Caco-2 (cell line): ENCODE results near the gene RERE. TPM values are rescaled to one million over a fixed set of nuclear protein-coding genes. Genes with fewer than 3 reads are reported as not detected.

Experiments
- BruUV-seq: library from RNA; stranded (reverse); fragments of 400-500 nt; replicated peaks from 2 replicates; lab custom pipeline; 2021; lab: Mats Ljungman, UMichigan
- CTCF ChIA-PET: fragments of 300-600 bp; sonication (Branson Sonifier 250); formaldehyde crosslinking; loops from one replicate; lab custom pipeline; 2022; ENCODE audit warnings: antibody characterized with exemption; lab: Charles Lee
- POLR2A ChIA-PET: fragments of 300-600 bp; sonication (Branson Sonifier 250); formaldehyde crosslinking; loops from one replicate; lab custom pipeline; 2022; ENCODE audit warnings: antibody characterized with exemption; lab: Charles Lee
- DNase-seq, 2 experiments: peaks; one replicate each; pipeline versions ENCODE4 v3.0.0 to v3.0.0-alpha.2; 2020 to 2022
- H3K27me3 ChIP-seq: replicated peaks from 2 replicates; pipeline ENCODE4 v1.6.0; 2011; ENCODE audit warnings: low read length; ENCODE audit not compliant: control insufficient read depth, insufficient read depth
- H3K36me3 ChIP-seq: 2 replicates; pipeline ENCODE4 v1.5.1; 2011; ENCODE audit warnings: low read length; ENCODE audit not compliant: control insufficient read depth, insufficient read depth
- H3K4me1 ChIP-seq: fragments of 250-450 bp; sonication (Bioruptor Pico); 2 replicates; pipeline ENCODE4 v1.5.1; 2020; ENCODE audit warnings: mild to moderate bottlenecking
- H3K4me3 ChIP-seq: 2 replicates; pipeline ENCODE4 v1.5.1; 2011; ENCODE audit warnings: low read depth, mild to moderate bottlenecking, control low read depth, low read length
- H3K9me3 ChIP-seq: fragments of 250-450 bp; sonication (Bioruptor Pico); 2 replicates; pipeline ENCODE4 v1.5.1; 2020; ENCODE audit warnings: mild to moderate bottlenecking, moderate library complexity
- H3K27ac Mint-ChIP-seq: one replicate; pipeline ENCODE4 v1.8.0; 2022; ENCODE audit warnings: mixed read lengths; ENCODE audit not compliant: unreplicated experiment
- H3K27me3 Mint-ChIP-seq: one replicate; pipeline ENCODE4 v1.8.0; 2022; ENCODE audit warnings: mixed read lengths; ENCODE audit not compliant: insufficient read depth, unreplicated experiment
- H3K36me3 Mint-ChIP-seq: one replicate; pipeline ENCODE4 v1.8.0; 2022; ENCODE audit warnings: mild to moderate bottlenecking, mixed read lengths; ENCODE audit not compliant: insufficient read depth, unreplicated experiment
- H3K4me1 Mint-ChIP-seq: one replicate; pipeline ENCODE4 v1.8.0; 2022; ENCODE audit warnings: low read depth, mixed read lengths; ENCODE audit not compliant: unreplicated experiment
- H3K4me3 Mint-ChIP-seq: one replicate; pipeline ENCODE4 v1.8.0; 2022; ENCODE audit warnings: mild to moderate bottlenecking, moderate library complexity, mixed read lengths; ENCODE audit not compliant: unreplicated experiment
- H3K9me3 Mint-ChIP-seq: one replicate; pipeline ENCODE4 v1.8.0; 2022; ENCODE audit warnings: mixed read lengths; ENCODE audit not compliant: unreplicated experiment
- intact Hi-C: fragments of 100-400 bp; cut with micrococcal nuclease; formaldehyde crosslinking; loops from one replicate; pipeline ENCODE4 v1.10.0; 2022; ENCODE audit not compliant: unreplicated experiment
- total RNA-seq: library from RNA; stranded (reverse); gene quantifications from 2 replicates; pipeline ENCODE4 v1.2.3, GENCODE V29; 2022
- TF ChIP-seq, protein P1 (sequence below), 2 experiments: fragments of 200-600 bp in 1 of 2; IDR thresholded peaks; 1 replicate in 1 of 2; 2 replicates in 1 of 2; pipeline versions ENCODE4 v1.5.1 to v1.8.0; 2011 to 2022; ENCODE audit warnings: antibody characterized with exemption in 1 of 2, control low read depth in 1 of 2, inconsistent platforms in 1 of 2, low read depth in 1 of 2, low read length in 1 of 2, mild to moderate bottlenecking in 1 of 2, moderate library complexity in 1 of 2; ENCODE audit not compliant: insufficient read depth in 1 of 2, severe bottlenecking in 1 of 2, unreplicated experiment in 1 of 2

Gene RERE
- total RNA-seq, 1 experiment from 2014 or later, result 85.2 TPM

DNA sequence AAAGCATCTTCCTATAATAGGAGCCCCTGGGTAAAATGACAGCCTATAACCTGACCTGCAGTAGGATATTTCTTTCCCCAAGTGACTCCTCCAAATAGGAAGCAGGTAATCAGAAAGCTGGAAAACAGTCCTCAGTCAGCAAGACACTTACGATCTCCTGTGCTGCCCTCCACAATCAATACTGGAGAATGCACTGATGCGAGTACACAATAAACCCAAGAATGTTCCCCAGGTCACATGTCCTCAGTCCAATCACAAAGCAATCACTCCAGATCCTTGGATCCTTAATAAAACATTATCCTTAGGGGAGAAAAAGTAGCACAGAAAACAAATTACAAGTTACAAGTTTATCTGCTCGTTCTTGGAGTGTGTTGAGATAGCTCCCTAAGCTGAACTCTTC, 266.4 kb downstream of the RERE start:
- Histone ChIP-seq H3K27me3 (no peaks in the 10 kb centered on the region), H3K4me3 (no peak overlapping the region), H3K9me3 (no peaks in the 10 kb centered on the region), H3K4me1 (peaks cover 25% of the 10 kb centered on the region), H3K36me3 (peaks cover 1% of the 10 kb centered on the region; the same call in 1 of the 2 replicates)
- H3K4me1 Mint-ChIP-seq, result peaks cover 33% of the 10 kb centered on the region
- H3K27me3 Mint-ChIP-seq, result no peaks in the 10 kb centered on the region
- peak overlapping the region; percentile 57 for H3K27ac Mint-ChIP-seq
- no peaks in the 10 kb centered on the region for H3K9me3 Mint-ChIP-seq
- intact Hi-C loops, result loop anchor here (2.0 kb wide), 1 partner anchor 26 kb away; no protein-coding TSS in a partner anchor
- no peak for DNase-seq
- H3K36me3 Mint-ChIP-seq, result peaks cover 28% of the 10 kb centered on the region
- ChIA-PET CTCF (interaction anchor here (1.1 to 1.7 kb wide), 2 partner anchors 25 to 142 kb away, joined by 5 to 6 read pairs; no protein-coding TSS in a partner anchor), POLR2A (interaction anchor here (0.5 to 1.0 kb wide), 3 partner anchors 25 to 647 kb away, joined by 3 to 6 read pairs (median 5); no protein-coding TSS in a partner anchor)
- no TSS peak for BruUV-seq
- H3K4me3 Mint-ChIP-seq, result peak overlapping the region; percentile 39
- TF ChIP-seq, protein P1, sequence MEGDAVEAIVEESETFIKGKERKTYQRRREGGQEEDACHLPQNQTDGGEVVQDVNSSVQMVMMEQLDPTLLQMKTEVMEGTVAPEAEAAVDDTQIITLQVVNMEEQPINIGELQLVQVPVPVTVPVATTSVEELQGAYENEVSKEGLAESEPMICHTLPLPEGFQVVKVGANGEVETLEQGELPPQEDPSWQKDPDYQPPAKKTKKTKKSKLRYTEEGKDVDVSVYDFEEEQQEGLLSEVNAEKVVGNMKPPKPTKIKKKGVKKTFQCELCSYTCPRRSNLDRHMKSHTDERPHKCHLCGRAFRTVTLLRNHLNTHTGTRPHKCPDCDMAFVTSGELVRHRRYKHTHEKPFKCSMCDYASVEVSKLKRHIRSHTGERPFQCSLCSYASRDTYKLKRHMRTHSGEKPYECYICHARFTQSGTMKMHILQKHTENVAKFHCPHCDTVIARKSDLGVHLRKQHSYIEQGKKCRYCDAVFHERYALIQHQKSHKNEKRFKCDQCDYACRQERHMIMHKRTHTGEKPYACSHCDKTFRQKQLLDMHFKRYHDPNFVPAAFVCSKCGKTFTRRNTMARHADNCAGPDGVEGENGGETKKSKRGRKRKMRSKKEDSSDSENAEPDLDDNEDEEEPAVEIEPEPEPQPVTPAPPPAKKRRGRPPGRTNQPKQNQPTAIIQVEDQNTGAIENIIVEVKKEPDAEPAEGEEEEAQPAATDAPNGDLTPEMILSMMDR (IDR thresholded peaks at IDR 0.05; ENCODE audit: insufficient read depth in 1 of 2, low read depth in 1 of 2, low read length in 1 of 2, severe bottlenecking in 1 of 2, unreplicated experiment in 1 of 2), result no peak

DNA sequence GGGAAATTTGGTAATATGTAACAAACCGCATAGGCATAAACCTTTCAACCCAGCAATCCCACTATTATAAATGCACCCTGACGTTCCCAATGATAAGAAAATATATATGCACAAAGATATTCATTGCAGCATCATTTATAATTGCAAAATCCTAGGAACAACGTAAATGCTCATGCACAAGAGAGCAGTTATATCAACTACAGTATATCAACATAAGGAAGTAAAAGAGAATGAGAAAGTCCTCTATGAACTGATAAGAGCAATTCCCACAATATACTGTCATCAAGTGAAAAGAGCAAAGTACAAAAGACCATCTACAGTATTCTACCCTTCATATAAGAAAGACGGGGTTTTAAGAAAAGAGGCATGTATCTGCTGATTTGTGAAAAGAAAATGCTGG, 269.6 kb downstream of the RERE start:
- CTCF ChIA-PET, result interaction anchor here (0.6 kb wide), 1 partner anchor 168 kb away, joined by 4 read pairs; no protein-coding TSS in a partner anchor
- intact Hi-C loops, result no loop called here

GRCh38 chr1:8545078-8545477, 272.4 kb downstream of the RERE start:
- Mint-ChIP-seq H3K27me3 (no peaks in the 10 kb centered on the region), H3K4me1 (peaks cover 8% of the 10 kb centered on the region), H3K9me3 (no peaks in the 10 kb centered on the region), H3K4me3 (no peak overlapping the region), H3K27ac (no peak overlapping the region), H3K36me3 (peaks cover 36% of the 10 kb centered on the region)
- no TSS peak for BruUV-seq
- TF ChIP-seq, protein P1 (IDR thresholded peaks at IDR 0.05; ENCODE audit: insufficient read depth in 1 of 2, low read depth in 1 of 2, low read length in 1 of 2, severe bottlenecking in 1 of 2, unreplicated experiment in 1 of 2), result no peak
- CTCF ChIA-PET, result no interaction called here
- Histone ChIP-seq H3K4me3 (no peak overlapping the region), H3K4me1 (no peaks in the 10 kb centered on the region), H3K27me3 (no peaks in the 10 kb centered on the region), H3K9me3 (no peaks in the 10 kb centered on the region), H3K36me3 (no peaks in the 10 kb centered on the region)
- POLR2A ChIA-PET, result no interaction called here
- intact Hi-C loops, result no loop called here
- no peak for DNase-seq

More for the DNA sequence above, 269.6 kb downstream of the RERE start:
- TF ChIP-seq, protein P1 (IDR thresholded peaks at IDR 0.05; ENCODE audit: insufficient read depth in 1 of 2, low read depth in 1 of 2, low read length in 1 of 2, severe bottlenecking in 1 of 2, unreplicated experiment in 1 of 2), result no peak
- H3K4me1 ChIP-seq, result peaks cover 20% of the 10 kb centered on the region
- no peak overlapping the region for H3K4me3 Mint-ChIP-seq
- H3K9me3 Mint-ChIP-seq, result no peaks in the 10 kb centered on the region
- H3K27ac Mint-ChIP-seq, result peak overlapping the region; percentile 10
- H3K9me3 ChIP-seq, result no peaks in the 10 kb centered on the region
- peaks cover 24% of the 10 kb centered on the region for H3K36me3 Mint-ChIP-seq
- H3K27me3 ChIP-seq, result no peaks in the 10 kb centered on the region
- H3K27me3 Mint-ChIP-seq, result no peaks in the 10 kb centered on the region
- H3K4me3 ChIP-seq, result no peak overlapping the region
- H3K4me1 Mint-ChIP-seq, result peaks cover 26% of the 10 kb centered on the region
- BruUV-seq, result no TSS peak
- H3K36me3 ChIP-seq, result no peaks in the 10 kb centered on the region; the same call in 1 of the 2 replicates
- POLR2A ChIA-PET, result no interaction called here
- DNase-seq, result no peak
